ENCODE results near the gene SLC39A5. TPM values are rescaled to one million over a fixed set of nuclear protein-coding genes. Genes with fewer than 3 reads are reported as not detected.

SLC39A5 gene
- total and polyA plus RNA-seq, 2 of the 8 experiments (the other 6 are each of a cell fraction or from before 2014, with no cell fraction given) = 0.27 TPM; not detected in 1

GRCh38 chr12:56258820-56259183, 29.0 kb downstream of the SLC39A5 start (continued):
- no peak for TF ChIP-seq CHD7 (IDR thresholded peaks at IDR 0.05; ENCODE audit: insufficient replicate concordance, low read length)
- TF ChIP-seq ATF3 (IDR thresholded peaks at IDR 0.05; ENCODE audit: insufficient read depth, low read depth, low read length) = no peak
- TF ChIP-seq EZH2 (IDR thresholded peaks at IDR 0.05; ENCODE audit: low read depth, low read length, severe bottlenecking) = no peak
- TF ChIP-seq HDAC2 (IDR thresholded peaks at IDR 0.05; ENCODE audit: borderline replicate concordance in 1 of 2, low read depth in 2 of 2, low read length in 2 of 2) = no peak; a peak in 1 of 4 replicates
- TF ChIP-seq SIN3A (conservative IDR thresholded peaks at IDR 0.05 in 1 of 2, IDR thresholded peaks at IDR 0.05 in 1 of 2; ENCODE audit: low read depth in 1 of 2, low read length in 2 of 2) = 0 out of 4 replicates have a peak, but pooled peaks of 1 of the 2 experiments have one; percentile 9
- TF ChIP-seq TEAD4 (IDR thresholded peaks at IDR 0.05; ENCODE audit: low read depth, low read length) = no peak
- TF ChIP-seq SIRT6 (IDR thresholded peaks at IDR 0.05; ENCODE audit: low read length) = no peak
- no peak for TF ChIP-seq RBBP5 (IDR thresholded peaks at IDR 0.05; ENCODE audit: borderline replicate concordance, low read depth, low read length)
- no peak for TF ChIP-seq SRF (IDR thresholded peaks at IDR 0.05; ENCODE audit: low read depth, low read length)
- peak; percentile 8 for TF ChIP-seq SAP30 (IDR thresholded peaks at IDR 0.05; ENCODE audit: insufficient read depth, insufficient replicate concordance, low read length)
